ENCODE measurements around the gene PGAM2. TPM values are rescaled to one million over a fixed set of nuclear protein-coding genes. Genes with fewer than 3 reads are reported as not detected.

The PGAM2 gene
- total and polyA plus RNA-seq, 2 experiments from 2014 or later: 2.9 to 7.8 TPM

DNA sequence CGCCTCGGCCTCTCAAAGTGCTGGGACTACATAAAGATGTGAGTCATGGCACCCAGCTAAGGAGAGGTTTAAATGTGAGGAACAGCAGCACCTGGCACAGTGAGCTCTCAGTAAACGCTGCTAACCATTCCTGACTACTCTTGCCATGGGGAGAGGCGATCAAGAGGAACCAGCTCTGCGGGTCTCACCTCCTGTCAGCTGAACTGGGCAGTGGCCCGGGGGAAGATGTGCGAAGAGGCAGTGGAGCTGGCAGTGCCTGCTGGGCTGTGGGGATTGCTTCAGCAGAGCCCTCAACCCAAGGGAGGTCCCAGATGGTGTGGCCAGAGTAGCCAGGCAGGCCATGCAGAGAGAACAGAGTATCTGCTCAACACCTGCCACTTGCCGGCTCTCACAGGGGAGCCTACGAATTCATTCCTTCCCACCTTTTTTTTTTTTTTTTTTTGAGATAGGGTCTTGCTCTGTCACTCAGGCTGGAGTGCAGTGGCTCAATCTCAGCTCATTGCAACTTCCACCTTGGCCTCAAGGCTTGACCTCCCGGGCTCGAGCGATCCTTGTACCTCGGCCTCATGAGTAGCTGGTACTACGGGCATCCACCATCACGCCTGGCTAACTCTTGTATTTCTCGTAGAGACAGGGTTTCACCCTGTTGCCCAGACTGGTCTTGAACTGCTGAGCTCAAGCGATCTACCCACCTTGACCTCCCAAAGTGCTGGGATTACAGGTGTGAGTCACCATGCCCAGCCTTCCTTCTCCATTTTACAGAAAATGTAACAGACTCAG is 10.1 kb upstream of the PGAM2 start:
- Histone ChIP-seq H3F3A (replicated peaks; ENCODE audit: low read depth) (no peaks in the 10 kb centered on the region; the same call in 1 of the 2 replicates), H3K4me3 (no peak overlapping the region), H3K4me2 (no peak overlapping the region), H3K27me3 (ENCODE audit: insufficient read depth) (no peaks in the 10 kb centered on the region), H3K79me2 (replicated peaks; ENCODE audit: insufficient read depth) (no peaks in the 10 kb centered on the region), H3K27ac (ENCODE audit: low read depth) (no peak overlapping the region), H3K9me2 (ENCODE audit: insufficient read depth) (no peaks in the 10 kb centered on the region), H2AFZ (no peak overlapping the region), H4K20me1 (replicated peaks; ENCODE audit: insufficient read depth) (no peaks in the 10 kb centered on the region; the same call in 1 of the 2 replicates), H3K36me3 (ENCODE audit: insufficient read depth) (no peaks in the 10 kb centered on the region), H3K4me1 (ENCODE audit: insufficient read depth) (no peaks in the 10 kb centered on the region)
- TF ChIP-seq STAT1 (IDR thresholded peaks at IDR 0.05; ENCODE audit: unreplicated experiment) (no peak), ETS1 (IDR thresholded peaks at IDR 0.05) (no peak), EZH2 (IDR thresholded peaks at IDR 0.05; ENCODE audit: low read depth, unreplicated experiment) (no peak), JUNB (IDR thresholded peaks at IDR 0.05; ENCODE audit: unreplicated experiment) (no peak)
- peaks cover 30% of the 10 kb centered on the region for H3K36me3 Mint-ChIP-seq (ENCODE audit: low read depth)
- H3K9me3 Mint-ChIP-seq: no peaks in the 10 kb centered on the region
- no peak overlapping the region for H3K27ac Mint-ChIP-seq
- peaks cover 18% of the 10 kb centered on the region for H3K27me3 Mint-ChIP-seq (ENCODE audit: insufficient read depth, low read depth, poor library complexity)
- H3K4me3 Mint-ChIP-seq: no peak overlapping the region
- no peaks in the 10 kb centered on the region; the same call in 2 of the 3 replicates for H3K4me1 Mint-ChIP-seq
- ATAC-seq: no peak
- DNase-seq (ENCODE audit: low spot score): no peak

- H3K79me2 ChIP-seq (replicated peaks; ENCODE audit: insufficient read depth): no peaks in the 10 kb centered on the region
- H3K4me1 ChIP-seq (ENCODE audit: insufficient read depth): no peaks in the 10 kb centered on the region
- ATAC-seq (no peak), DNase-seq (ENCODE audit: low spot score) (no peak)
- peaks cover 6% of the 10 kb centered on the region for H3K27me3 ChIP-seq (ENCODE audit: insufficient read depth)
- no peaks in the 10 kb centered on the region; the same call in 1 of the 2 replicates for H3F3A ChIP-seq (replicated peaks; ENCODE audit: low read depth)
- Mint-ChIP-seq H3K36me3 (ENCODE audit: low read depth) (peaks cover 30% of the 10 kb centered on the region), H3K4me3 (no peak overlapping the region), H3K27me3 (ENCODE audit: insufficient read depth, low read depth, poor library complexity) (peaks cover 20% of the 10 kb centered on the region), H3K27ac (no peak overlapping the region), H3K9me3 (no peaks in the 10 kb centered on the region), H3K4me1 (no peaks in the 10 kb centered on the region; the same call in 2 of the 3 replicates)
- no peaks in the 10 kb centered on the region for H3K36me3 ChIP-seq (ENCODE audit: insufficient read depth)
- H3K4me2 ChIP-seq: no peak overlapping the region
- no peaks in the 10 kb centered on the region for H3K9me2 ChIP-seq (ENCODE audit: insufficient read depth)
- no peak overlapping the region for H3K4me3 ChIP-seq
- no peak overlapping the region for H3K27ac ChIP-seq (ENCODE audit: low read depth)
- H2AFZ ChIP-seq: no peak overlapping the region
- no peaks in the 10 kb centered on the region; the same call in 1 of the 2 replicates for H4K20me1 ChIP-seq (replicated peaks; ENCODE audit: insufficient read depth)
- TF ChIP-seq JUNB (IDR thresholded peaks at IDR 0.05; ENCODE audit: unreplicated experiment) (no peak), ZNF114 (CRISPR knock-in tag; IDR thresholded peaks at IDR 0.05) (no peak), CREB1 (CRISPR knock-in tag; IDR thresholded peaks at IDR 0.05; ENCODE audit: low read depth) (no peak), EZH2 (IDR thresholded peaks at IDR 0.05; ENCODE audit: low read depth, unreplicated experiment) (no peak), POLR2AphosphoS5 (IDR thresholded peaks at IDR 0.05; ENCODE audit: low read depth) (no peak), NANOG (IDR thresholded peaks at IDR 0.05; ENCODE audit: borderline replicate concordance) (no peak), EZH2phosphoT487 (IDR thresholded peaks at IDR 0.05; ENCODE audit: unreplicated experiment) (no peak), STAT1 (IDR thresholded peaks at IDR 0.05; ENCODE audit: unreplicated experiment) (no peak), REST (IDR thresholded peaks at IDR 0.05; ENCODE audit: unreplicated experiment) (no peak)
Measured at GRCh38 chr7:44074349-44074695, 9.0 kb upstream of the PGAM2 start.
